DND-41 (cell line): ENCODE data around the gene FBN1.

Experiments used
- ATAC-seq: fragments of 200-7000 bp; cut with Tn5 transposase; 3 replicates; pipeline ENCODE4 v1.9.1; 2021; ENCODE audit warnings: low read depth; ENCODE audit not compliant: insufficient read depth
- DNase-seq: peaks from one replicate; pipeline ENCODE4 v3.0.0-alpha.2; 2020
- H2AFZ ChIP-seq: 2 replicates; pipeline ENCODE4 v1.6.0; 2012; ENCODE audit warnings: low read depth, low read length
- H3K27ac ChIP-seq: 2 replicates; pipeline ENCODE4 v1.5.1; 2012; ENCODE audit warnings: low read length, inconsistent platforms
- H3K27me3 ChIP-seq: fragments of 200-600 bp; sonication (generic); 2 replicates; pipeline ENCODE4 v1.6.0; 2012; ENCODE audit warnings: low read length, mild to moderate bottlenecking, inconsistent platforms; ENCODE audit not compliant: insufficient read depth, poor library complexity
- H3K36me3 ChIP-seq: 2 replicates; pipeline ENCODE4 v1.5.1; 2012; ENCODE audit warnings: low read length, inconsistent platforms; ENCODE audit not compliant: insufficient read depth
- H3K4me1 ChIP-seq: 2 replicates; pipeline ENCODE4 v1.5.1; 2012; ENCODE audit warnings: mild to moderate bottlenecking, low read length; ENCODE audit not compliant: insufficient read depth
- H3K4me2 ChIP-seq: 2 replicates; pipeline ENCODE4 v1.6.0; 2012; ENCODE audit warnings: mild to moderate bottlenecking, moderate library complexity, low read length, inconsistent platforms; ENCODE audit not compliant: insufficient read depth
- H3K4me3 ChIP-seq, 2 experiments: fragments of 200-600 bp in 1 of 2; shearing (Covaris generic) in 1 of 2; 2 replicates each; pipeline ENCODE4 v1.5.1; 2012 to 2016; ENCODE audit warnings: inconsistent platforms in 2 of 2, low read length in 2 of 2, mild to moderate bottlenecking in 2 of 2, low read depth in 1 of 2, moderate library complexity in 1 of 2
- H3K79me2 ChIP-seq: 2 replicates; pipeline ENCODE4 v1.6.0; 2012; ENCODE audit warnings: low read length, inconsistent platforms; ENCODE audit not compliant: insufficient read depth
- H3K9ac ChIP-seq: 2 replicates; pipeline ENCODE4 v1.6.0; 2012; ENCODE audit warnings: low read depth, mild to moderate bottlenecking, inconsistent platforms, low read length, moderate library complexity
- H3K9me3 ChIP-seq: 2 replicates; pipeline ENCODE4 v1.5.1; 2012; ENCODE audit warnings: low read length, moderate library complexity, mild to moderate bottlenecking, inconsistent platforms; ENCODE audit not compliant: insufficient read depth, severe bottlenecking
- H4K20me1 ChIP-seq: 2 replicates; pipeline ENCODE4 v1.6.0; 2012; ENCODE audit warnings: low read length; ENCODE audit not compliant: insufficient read depth
- EZH2 ChIP-seq: IDR thresholded peaks from 3 replicates; pipeline ENCODE4 v1.6.1; 2012; ENCODE audit warnings: borderline replicate concordance, low read depth, mild to moderate bottlenecking, moderate library complexity, low read length, inconsistent platforms; ENCODE audit not compliant: severe bottlenecking
- TF ChIP-seq, protein P1 (sequence below): IDR thresholded peaks from 2 replicates; pipeline ENCODE4 v1.5.1; 2012; ENCODE audit warnings: borderline replicate concordance, low read length, moderate library complexity, mild to moderate bottlenecking; ENCODE audit not compliant: poor library complexity, severe bottlenecking; ENCODE audit errors: extremely low read depth

The FBN1 gene

DNA sequence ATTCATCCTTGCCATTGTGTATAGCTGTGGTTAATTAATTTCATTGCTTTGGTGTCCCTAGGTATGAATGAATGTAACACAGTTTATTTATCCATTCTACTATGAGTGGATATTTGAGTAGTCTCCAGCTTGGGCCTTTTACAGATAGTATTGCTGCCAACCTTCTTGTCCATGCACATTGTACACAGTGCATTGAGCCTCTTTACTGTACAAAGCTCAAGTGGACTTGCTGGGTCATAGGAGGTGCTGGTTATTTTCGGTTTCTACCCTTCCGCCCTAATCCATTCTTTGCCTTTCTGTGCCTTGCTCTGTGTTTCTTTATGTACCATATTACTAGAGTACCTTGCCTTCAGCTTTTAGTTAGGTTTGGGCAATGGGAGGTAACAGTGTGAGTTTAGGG is 253.6 kb downstream of the FBN1 start:
- no peak for ATAC-seq
- Histone ChIP-seq H3K4me3 (no peak overlapping the region), H3K27me3 (no peaks in the 10 kb centered on the region), H3K36me3 (no peaks in the 10 kb centered on the region), H2AFZ (no peak overlapping the region), H3K79me2 (no peaks in the 10 kb centered on the region), H3K27ac (no peak overlapping the region), H3K9me3 (no peaks in the 10 kb centered on the region), H4K20me1 (no peaks in the 10 kb centered on the region), H3K9ac (no peak overlapping the region), H3K4me2 (no peak overlapping the region), H3K4me1 (no peaks in the 10 kb centered on the region)
- no peak for TF ChIP-seq EZH2
- TF ChIP-seq, protein P1, sequence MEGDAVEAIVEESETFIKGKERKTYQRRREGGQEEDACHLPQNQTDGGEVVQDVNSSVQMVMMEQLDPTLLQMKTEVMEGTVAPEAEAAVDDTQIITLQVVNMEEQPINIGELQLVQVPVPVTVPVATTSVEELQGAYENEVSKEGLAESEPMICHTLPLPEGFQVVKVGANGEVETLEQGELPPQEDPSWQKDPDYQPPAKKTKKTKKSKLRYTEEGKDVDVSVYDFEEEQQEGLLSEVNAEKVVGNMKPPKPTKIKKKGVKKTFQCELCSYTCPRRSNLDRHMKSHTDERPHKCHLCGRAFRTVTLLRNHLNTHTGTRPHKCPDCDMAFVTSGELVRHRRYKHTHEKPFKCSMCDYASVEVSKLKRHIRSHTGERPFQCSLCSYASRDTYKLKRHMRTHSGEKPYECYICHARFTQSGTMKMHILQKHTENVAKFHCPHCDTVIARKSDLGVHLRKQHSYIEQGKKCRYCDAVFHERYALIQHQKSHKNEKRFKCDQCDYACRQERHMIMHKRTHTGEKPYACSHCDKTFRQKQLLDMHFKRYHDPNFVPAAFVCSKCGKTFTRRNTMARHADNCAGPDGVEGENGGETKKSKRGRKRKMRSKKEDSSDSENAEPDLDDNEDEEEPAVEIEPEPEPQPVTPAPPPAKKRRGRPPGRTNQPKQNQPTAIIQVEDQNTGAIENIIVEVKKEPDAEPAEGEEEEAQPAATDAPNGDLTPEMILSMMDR, result no peak
- no peak for DNase-seq

DNA sequence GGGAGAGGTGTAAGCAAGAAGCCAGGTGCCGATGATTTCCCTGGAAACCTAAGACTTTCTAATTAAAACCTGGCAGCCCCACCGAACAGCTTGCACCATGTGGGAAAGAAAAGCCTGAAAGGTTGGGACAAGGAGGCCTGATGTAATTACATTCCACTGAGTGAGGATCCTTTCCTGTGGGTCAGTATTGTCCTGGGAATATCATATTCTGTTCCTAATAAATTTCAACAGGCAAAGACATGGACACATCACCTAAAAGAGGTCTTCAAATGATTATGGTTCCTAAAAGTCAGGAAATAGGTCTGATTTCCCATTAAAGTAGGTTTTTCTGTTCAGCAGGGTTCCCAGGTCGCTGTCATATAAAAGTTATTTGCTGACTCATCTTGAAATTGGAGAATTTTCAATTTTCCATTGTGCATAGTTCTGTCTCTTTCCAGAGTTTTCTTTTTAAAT is 255.8 kb downstream of the FBN1 start:
- H3K4me1 ChIP-seq, result no peaks in the 10 kb centered on the region
- no peaks in the 10 kb centered on the region for H3K79me2 ChIP-seq
- H3K36me3 ChIP-seq, result no peaks in the 10 kb centered on the region
- no peaks in the 10 kb centered on the region for H3K27me3 ChIP-seq
- H3K9ac ChIP-seq, result no peak overlapping the region
- H3K9me3 ChIP-seq, result no peaks in the 10 kb centered on the region
- no peak overlapping the region for H3K27ac ChIP-seq
- DNase-seq, result no peak
- TF ChIP-seq, protein P1, result no peak
- TF ChIP-seq EZH2, result no peak
- H3K4me3 ChIP-seq, result no peak overlapping the region
- H3K4me2 ChIP-seq, result no peak overlapping the region
- H2AFZ ChIP-seq, result no peak overlapping the region
- H4K20me1 ChIP-seq, result no peaks in the 10 kb centered on the region
- no peak for ATAC-seq

- no peak overlapping the region for H3K4me2 ChIP-seq
- no peak overlapping the region for H3K4me3 ChIP-seq
- no peaks in the 10 kb centered on the region for H3K79me2 ChIP-seq
- ATAC-seq (no peak), DNase-seq (no peak)
- no peaks in the 10 kb centered on the region for H3K9me3 ChIP-seq
- H3K27me3 ChIP-seq, result no peaks in the 10 kb centered on the region
- H4K20me1 ChIP-seq, result no peaks in the 10 kb centered on the region
- no peak overlapping the region for H3K27ac ChIP-seq
- TF ChIP-seq, protein P1, result no peak
- no peak for TF ChIP-seq EZH2
- H3K9ac ChIP-seq, result no peak overlapping the region
- no peak overlapping the region for H2AFZ ChIP-seq
- no peaks in the 10 kb centered on the region for H3K36me3 ChIP-seq
- H3K4me1 ChIP-seq, result no peaks in the 10 kb centered on the region
Measured at GRCh38 chr15:48388910-48389309, 256.6 kb downstream of the FBN1 start.
